GM21381 (cell line): ENCODE data around the gene ATG7.
"Not testable (repeated sequence)": the region's sequence is repeated elsewhere in the genome, so short reads cannot be mapped to it uniquely, and the experiment has no call there.

Experiments
- ATAC-seq: cut with Tn5 transposase; IDR thresholded peaks from one replicate; pipeline ENCODE4 v1.9.1; 2021; ENCODE audit warnings: mild to moderate bottlenecking, moderate library complexity; ENCODE audit not compliant: unreplicated experiment

ATG7 gene

DNA sequence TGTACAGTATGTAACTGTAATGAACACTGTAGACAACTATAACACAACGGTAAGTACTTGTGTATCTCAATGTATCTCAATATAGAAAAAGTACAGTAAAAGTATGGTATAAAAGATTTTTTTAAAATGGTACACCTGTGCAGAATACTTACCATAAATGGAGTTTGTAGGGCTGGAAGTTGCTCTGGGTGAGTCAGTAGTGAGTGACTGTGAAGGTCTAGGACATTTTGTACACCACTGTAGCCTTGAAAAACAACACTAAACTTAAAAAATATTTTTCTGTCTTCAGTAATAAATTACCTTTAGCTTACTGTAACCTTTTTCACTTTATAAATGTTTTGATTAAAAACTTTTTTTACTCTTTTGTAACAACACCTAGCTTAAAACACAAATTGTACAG is 142.9 kb downstream of the ATG7 start:
- ATAC-seq: no peak

- no peak for ATAC-seq
These were observed 147.9 kb downstream of the ATG7 start for GRCh38 chr3:11420066-11420465.

DNA sequence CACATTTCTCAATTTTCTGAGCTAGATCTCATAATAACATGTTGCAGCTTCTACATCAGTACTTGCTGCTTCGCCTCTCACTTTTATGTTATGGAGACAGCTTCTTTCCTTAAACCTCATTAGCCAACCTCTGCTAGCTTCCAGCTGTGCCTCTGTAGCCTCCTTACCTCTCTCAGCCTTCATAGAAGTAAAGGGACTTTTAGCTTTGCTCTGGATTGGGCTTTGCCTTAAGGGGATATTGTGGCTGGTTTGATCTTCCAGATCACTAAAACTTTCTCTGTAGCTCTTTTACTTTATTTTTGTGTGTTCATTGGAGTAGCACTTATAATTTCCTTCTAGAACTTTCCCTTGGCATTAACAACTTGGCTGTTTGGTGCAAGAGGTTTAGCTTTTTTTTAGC is 150.1 kb downstream of the ATG7 start:
- ATAC-seq: no peak

DNA sequence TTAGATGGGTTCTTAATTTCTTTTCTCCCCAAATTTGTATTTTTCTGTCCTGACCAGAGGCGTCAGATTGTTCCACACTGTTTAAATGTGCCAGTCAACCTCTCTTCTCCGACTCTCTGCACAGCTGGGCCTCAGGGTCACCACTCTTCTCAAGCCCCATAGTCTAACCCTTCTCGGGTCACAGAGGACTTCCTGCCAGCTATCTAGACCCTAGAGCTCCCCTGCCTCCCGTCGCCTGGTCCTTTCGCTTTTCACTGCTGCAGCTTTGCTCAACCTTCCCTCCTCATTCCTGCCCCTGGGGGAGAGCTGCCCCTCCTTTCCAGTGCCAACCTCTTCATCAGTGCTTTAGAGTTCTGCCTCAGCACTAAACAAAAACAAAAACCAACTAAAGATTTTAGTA is 151.7 kb downstream of the ATG7 start:
- no peak for ATAC-seq

- ATAC-seq: no peak
These were observed 152.1 kb downstream of the ATG7 start for GRCh38 chr3:11424277-11424676.

DNA sequence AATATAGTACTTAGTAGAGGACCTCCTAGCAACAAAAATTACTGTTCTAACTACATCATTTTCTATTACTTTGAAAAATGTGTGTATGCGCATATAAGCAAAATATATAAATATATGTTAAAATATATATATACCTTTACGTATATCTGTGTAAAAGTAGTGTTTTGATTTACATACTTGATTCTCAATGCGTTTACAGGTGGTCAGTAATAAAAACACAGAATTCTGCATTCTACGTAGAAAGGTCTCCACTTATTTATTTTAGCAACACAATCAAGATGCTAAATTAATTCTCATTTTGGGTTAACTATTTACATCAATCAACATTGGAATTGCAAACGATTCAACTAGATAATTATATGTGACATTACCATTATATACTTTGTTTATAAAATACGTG is 158.0 kb downstream of the ATG7 start:
- no peak for ATAC-seq

DNA sequence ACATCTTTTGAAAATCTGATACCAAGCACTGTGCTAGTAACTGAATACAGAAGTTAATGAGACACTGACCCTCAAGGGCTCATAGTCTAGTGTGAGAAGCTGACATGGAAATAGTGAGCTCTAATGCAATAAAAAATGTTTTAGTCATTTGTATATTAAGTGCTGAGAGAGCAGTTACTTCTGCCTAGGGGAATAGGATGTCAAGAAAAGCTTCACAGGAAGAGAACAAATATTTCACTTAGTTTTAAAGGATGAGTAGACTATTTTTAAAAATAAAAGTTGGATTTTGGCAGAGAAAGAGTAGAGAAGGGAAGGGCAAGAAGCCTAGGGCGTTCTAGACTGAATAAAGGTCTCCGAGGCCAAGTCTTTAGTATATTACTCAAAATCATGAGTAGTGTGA is 158.4 kb downstream of the ATG7 start:
- no peak for ATAC-seq

GRCh38 chr3:11431319-11431718 is 159.1 kb downstream of the ATG7 start:
- ATAC-seq: no peak

DNA sequence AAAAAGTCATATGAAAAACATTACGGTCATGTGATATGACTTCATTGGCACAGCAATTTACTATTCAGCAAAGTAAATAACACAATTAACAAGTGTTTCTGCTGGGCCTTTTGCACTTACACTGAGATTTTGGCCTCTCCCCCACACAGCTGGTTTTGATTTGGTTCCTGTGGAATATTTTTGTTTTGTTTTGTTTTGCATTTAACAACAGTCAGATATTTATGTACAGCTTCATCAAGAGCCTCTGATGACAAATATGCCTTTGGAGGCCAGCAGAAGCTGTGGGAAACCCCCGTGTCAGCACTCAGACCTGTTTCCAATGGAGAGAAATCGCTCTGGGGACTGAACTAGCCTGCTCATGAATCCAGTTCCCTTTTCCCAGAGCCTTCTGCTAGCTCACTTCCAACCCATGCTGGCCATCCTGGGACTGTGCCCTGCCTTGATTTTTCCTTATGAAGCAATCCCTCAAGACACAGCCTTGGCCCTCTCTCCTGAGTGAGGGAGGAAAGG is 161.9 kb downstream of the ATG7 start:
- no peak for ATAC-seq

GRCh38 chr3:11434563-11435096 is 162.4 kb downstream of the ATG7 start:
- no peak for ATAC-seq

DNA sequence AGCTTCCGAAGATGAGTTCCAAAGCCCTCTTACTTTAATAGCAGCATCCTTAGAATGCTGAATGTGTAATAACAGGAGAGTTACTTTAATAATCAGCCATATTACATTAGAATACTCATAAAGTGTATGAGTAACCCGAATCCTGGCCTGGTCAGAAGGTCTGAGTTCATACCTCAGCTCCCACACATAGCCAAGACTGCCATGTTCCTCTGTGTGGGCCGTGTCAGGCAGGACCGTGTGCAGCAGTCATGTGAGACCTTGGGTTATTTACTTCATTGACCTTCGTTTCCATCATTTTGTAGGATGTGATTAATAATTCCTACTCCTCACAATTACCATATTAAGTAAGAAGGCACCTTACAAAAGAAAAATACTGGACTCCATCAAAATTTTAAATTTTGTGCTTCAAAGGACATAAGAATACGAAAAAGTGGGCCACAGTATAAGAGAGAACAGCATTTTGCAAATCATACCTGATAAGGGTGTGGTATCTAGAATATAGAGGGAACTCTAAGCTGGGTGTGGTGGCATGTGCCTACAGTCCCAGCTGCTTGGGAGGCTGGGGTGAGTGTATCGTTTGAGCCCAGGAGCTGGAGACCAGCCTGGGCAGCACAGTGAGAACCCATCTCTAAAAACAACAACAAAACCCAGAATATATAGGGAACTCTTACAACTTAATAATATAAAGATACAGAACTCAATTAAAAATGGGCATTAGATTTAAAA is 163.4 kb downstream of the ATG7 start:
- ATAC-seq: no peak

DNA sequence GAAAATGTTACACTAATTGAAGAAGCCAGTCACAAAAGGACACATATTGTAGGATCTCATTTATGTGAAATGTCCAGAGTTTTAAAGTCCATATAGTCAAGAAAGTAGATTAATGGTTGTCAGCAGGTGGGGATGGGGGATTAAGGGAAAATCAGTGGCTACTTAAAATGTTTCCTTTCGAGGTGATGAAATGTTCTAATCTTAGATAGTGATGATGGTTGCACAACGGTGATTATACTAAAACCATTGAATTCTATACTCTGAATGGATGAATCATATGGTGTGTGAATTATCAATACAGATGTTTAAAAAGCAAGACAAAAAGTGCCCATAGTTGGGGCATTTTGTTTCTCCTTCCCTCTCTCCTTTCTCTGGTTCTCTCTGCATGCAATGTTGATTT is 164.6 kb downstream of the ATG7 start:
- no peak for ATAC-seq

- ATAC-seq: no peak
These were observed 165.3 kb downstream of the ATG7 start for GRCh38 chr3:11437506-11437905.

DNA sequence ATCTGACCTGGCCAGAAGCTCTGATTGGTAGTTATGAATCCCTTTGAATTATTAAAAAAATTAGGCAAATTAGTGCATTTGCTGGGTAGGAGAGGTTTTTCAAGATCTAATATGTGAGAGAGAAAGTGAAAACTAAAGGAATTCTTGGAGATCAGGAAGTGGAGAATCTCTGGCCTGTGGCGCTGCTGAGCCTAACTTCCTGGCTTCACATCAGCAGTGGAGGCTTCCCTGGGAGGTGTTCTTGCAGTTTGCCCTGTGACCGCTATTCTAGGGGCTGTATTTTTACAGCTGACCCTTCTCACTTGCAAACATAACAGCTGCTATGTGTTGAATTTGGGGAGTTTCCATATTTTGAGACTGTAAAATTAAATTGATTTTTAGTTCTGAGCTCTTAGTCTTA is 166.4 kb downstream of the ATG7 start:
- no peak for ATAC-seq

- ATAC-seq: not testable (repeated sequence)
These were observed 169.1 kb downstream of the ATG7 start for GRCh38 chr3:11441346-11441745.

GRCh38 chr3:11444404-11444803 is 172.2 kb downstream of the ATG7 start:
- no peak for ATAC-seq

- not testable (repeated sequence) for ATAC-seq
These were observed 173.0 kb downstream of the ATG7 start for GRCh38 chr3:11445193-11445592.

- no peak for ATAC-seq
These were observed 173.7 kb downstream of the ATG7 start for GRCh38 chr3:11445883-11446282.

DNA sequence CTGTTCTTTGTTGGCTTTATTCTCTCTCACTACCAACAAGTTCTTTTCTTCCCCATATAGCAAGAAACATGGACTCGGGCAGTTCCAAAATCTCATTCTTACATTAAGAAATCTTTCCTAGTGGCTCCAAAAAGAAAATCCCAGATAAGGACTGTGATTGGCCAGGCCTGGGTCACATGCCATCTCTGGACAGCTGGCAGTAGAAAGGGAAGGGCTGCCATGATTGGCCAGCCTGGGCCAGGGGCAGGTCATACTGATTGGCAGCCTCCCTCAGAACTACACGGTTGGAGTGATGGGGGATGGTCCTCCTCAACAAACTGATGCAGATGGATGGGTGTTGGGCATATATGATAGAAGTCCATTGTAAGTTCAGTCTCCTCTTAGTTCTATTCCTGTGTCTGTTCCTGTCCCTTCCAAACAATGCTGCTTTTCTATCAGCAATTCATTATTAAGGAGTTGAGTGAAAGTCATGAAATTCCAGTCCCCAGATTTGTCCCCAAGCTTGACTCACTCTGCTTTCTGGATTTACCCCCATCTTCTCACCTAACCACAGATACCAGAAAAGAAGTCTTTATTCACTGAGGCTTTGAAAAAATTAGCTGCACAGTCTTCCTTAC is 175.5 kb downstream of the ATG7 start:
- no peak for ATAC-seq

DNA sequence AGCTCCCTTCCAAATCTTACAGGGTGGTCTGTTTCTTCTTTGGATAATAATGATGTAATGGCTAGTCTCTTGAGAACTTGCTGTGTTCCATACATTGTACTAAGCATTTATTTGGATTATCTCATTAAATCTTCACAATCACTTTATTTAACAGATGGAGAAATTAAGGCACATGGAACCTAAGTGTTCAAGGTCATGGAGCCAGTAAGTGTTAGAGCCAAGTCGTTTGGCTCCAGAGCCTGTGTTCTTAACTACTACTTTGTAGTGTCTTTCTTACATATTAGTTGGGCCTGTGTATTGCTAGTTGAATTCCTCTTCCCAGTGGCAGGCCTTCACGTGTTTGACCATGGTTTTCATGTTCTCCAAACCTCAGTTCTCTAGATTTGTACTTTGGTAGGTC is 177.8 kb downstream of the ATG7 start:
- no peak for ATAC-seq

GRCh38 chr3:11452312-11452711 is 180.1 kb downstream of the ATG7 start:
- ATAC-seq: no peak
